Uterine smooth muscle cell (primary cell): ENCODE measurements around the gene ZBTB8A. TPM values are rescaled to one million over a fixed set of nuclear protein-coding genes. Genes with fewer than 3 reads are reported as not detected.

Source experiments
- total RNA-seq: library from RNA; depleted of rRNA; stranded (reverse); fragments of >200 nt; gene quantifications from 2 replicates; pipeline ENCODE4 v1.2.3, GENCODE V29; 2014

Gene ZBTB8A
- total RNA-seq, result 6.8 and 9.1 TPM in 2 replicates

GRCh38 chr1:32538887-32539583 lies at the start of gene ZBTB8A:
TSS of gene ZBTB8A (plus strand) at chr1:32539427. CDS start at chr1:32592932, 53,505 bp downstream.

GRCh38 chr1:32650248-32650751 lies 111.1 kb downstream of the ZBTB8A start, which contains the start of gene ZBTB8OS:
TSS of gene ZBTB8OS (minus strand) at chr1:32650550. CDS start at chr1:32650529, 21 bp downstream.

GRCh38 chr1:32650752-32651460 lies 111.7 kb downstream of the ZBTB8A start, which contains the start of gene RBBP4:
TSS of gene RBBP4 (plus strand) at chr1:32651208. CDS start at chr1:32651307, 99 bp downstream.

Other genes starting within 250 kb of the ZBTB8A start
- gene HDAC1, start 247.3 kb upstream of the ZBTB8A start, total RNA-seq, result 68.2 and 88.9 TPM in 2 replicates
- 10.5 and 18.9 TPM in 2 replicates for gene MARCKSL1, start 203.2 kb upstream of the ZBTB8A start, total RNA-seq
- gene FAM229A, start 176.9 kb upstream of the ZBTB8A start, total RNA-seq, result 0.77 and 1.00 TPM in 2 replicates
- gene TSSK3, start 176.9 kb upstream of the ZBTB8A start, total RNA-seq, result 0.33 and 5.1 TPM in 2 replicates
- gene BSDC1, start 145.0 kb upstream of the ZBTB8A start, total RNA-seq, result 59.7 and 59.9 TPM in 2 replicates
- gene ZBTB8B, start 74.4 kb upstream of the ZBTB8A start, total RNA-seq, result under 0.01 TPM in 1 of 2 replicates, not detected in the other
- 29.8 and 31.7 TPM in 2 replicates for gene ZBTB8OS, start 111.1 kb downstream of the ZBTB8A start, total RNA-seq
- 104 and 105 TPM in 2 replicates for gene RBBP4, start 111.8 kb downstream of the ZBTB8A start, total RNA-seq
- 44.3 and 74.7 TPM in 2 replicates for gene SYNC, start 163.3 kb downstream of the ZBTB8A start, total RNA-seq